Measurements from ENCODE around the gene EEF1E1. TPM values are rescaled to one million over a fixed set of nuclear protein-coding genes. Genes with fewer than 3 reads are reported as not detected.

The EEF1E1 gene
- total RNA-seq, 4 donors from 2014 or later: 10.9 to 63.4 (median 24.5) TPM

GRCh38 chr6:8088886-8089285 is 13.5 kb downstream of the EEF1E1 start:
- intact Hi-C loops (cut with DNase I): no loop called here
- peaks cover 0 to 16% of the 10 kb centered on the region in 2 donors for H3K36me3 ChIP-seq
- H3K9me3 ChIP-seq: no peaks in the 10 kb centered on the region
- no peak for DNase-seq
- no peak overlapping the region for H3K27ac ChIP-seq
- H3K4me3 ChIP-seq (replicated peaks in 1 of 3): no peak overlapping the region
- H3K4me1 ChIP-seq: peaks cover 0 to 10% of the 10 kb centered on the region in 2 donors
- WGBS, 2 donors: 97 to 98% methylated on average over 2 of the region's 2 CpGs
- TF ChIP-seq CTCF (IDR thresholded peaks at IDR 0.05) (no peak), POLR2A (IDR thresholded peaks at IDR 0.05) (no peak)
- no peaks in the 10 kb centered on the region for H3K27me3 ChIP-seq

- Histone ChIP-seq H3K36me3 (peaks cover 0 to 15% of the 10 kb centered on the region in 2 donors), H3K27ac (no peak overlapping the region), H3K27me3 (no peaks in the 10 kb centered on the region), H3K4me1 (peaks cover 0 to 10% of the 10 kb centered on the region in 2 donors), H3K4me3 (replicated peaks in 1 of 3) (no peak overlapping the region), H3K9me3 (no peaks in the 10 kb centered on the region)
- 87 to 98% methylated on average over 5 of the region's 5 CpGs for WGBS, 2 donors
- no peak for TF ChIP-seq POLR2A (IDR thresholded peaks at IDR 0.05)
- TF ChIP-seq CTCF (IDR thresholded peaks at IDR 0.05): no peak
- intact Hi-C loops (cut with DNase I): no loop called here
- DNase-seq: no peak
Observed at GRCh38 chr6:8087870-8088754, 14.2 kb downstream of the EEF1E1 start.

GRCh38 chr6:8086755-8087306 is 15.5 kb downstream of the EEF1E1 start:
- peaks cover 0 to 15% of the 10 kb centered on the region in 2 donors for H3K36me3 ChIP-seq

GRCh38 chr6:8085053-8085511 is 17.3 kb downstream of the EEF1E1 start:
- peak; percentile 41 to 60 for DNase-seq
- 51 to 67% methylated on average over 2 of the region's 2 CpGs for WGBS, 2 donors
- Histone ChIP-seq H3K4me3 (replicated peaks in 1 of 3) (no peak overlapping the region), H3K4me1 (peaks cover 0 to 15% of the 10 kb centered on the region in 2 donors), H3K27me3 (no peaks in the 10 kb centered on the region), H3K27ac (no peak overlapping the region), H3K36me3 (peaks cover 0 to 15% of the 10 kb centered on the region in 2 donors), H3K9me3 (no peaks in the 10 kb centered on the region)
- intact Hi-C loops (cut with DNase I): no loop called here
- TF ChIP-seq CTCF (IDR thresholded peaks at IDR 0.05): no peak
- no peak for TF ChIP-seq POLR2A (IDR thresholded peaks at IDR 0.05)

More at GRCh38 chr6:8086755-8087306, 15.5 kb downstream of the EEF1E1 start:
- no peaks in the 10 kb centered on the region for H3K9me3 ChIP-seq
- peaks cover 0 to 15% of the 10 kb centered on the region in 2 donors for H3K4me1 ChIP-seq
- intact Hi-C loops (cut with DNase I): no loop called here
- TF ChIP-seq CTCF (IDR thresholded peaks at IDR 0.05) (no peak), POLR2A (IDR thresholded peaks at IDR 0.05) (no peak)
- no peaks in the 10 kb centered on the region for H3K27me3 ChIP-seq
- H3K27ac ChIP-seq: no peak overlapping the region
- 86 to 91% methylated on average over 9 of the region's 9 CpGs for WGBS, 2 donors
- no peak for DNase-seq
- H3K4me3 ChIP-seq (replicated peaks in 1 of 3): no peak overlapping the region

- 81 to 93% methylated on average over 4 of the region's 4 CpGs for WGBS, 2 donors
- Histone ChIP-seq H3K27ac (no peak overlapping the region), H3K9me3 (no peaks in the 10 kb centered on the region), H3K4me1 (peaks cover 0 to 15% of the 10 kb centered on the region in 2 donors), H3K36me3 (peaks cover 0 to 13% of the 10 kb centered on the region in 2 donors), H3K4me3 (replicated peaks in 1 of 3) (no peak overlapping the region), H3K27me3 (no peaks in the 10 kb centered on the region)
- intact Hi-C loops (cut with DNase I): no loop called here
- no peak for TF ChIP-seq CTCF (IDR thresholded peaks at IDR 0.05)
- TF ChIP-seq POLR2A (IDR thresholded peaks at IDR 0.05): no peak
- no peak for DNase-seq
Observed at GRCh38 chr6:8084586-8084985, 17.8 kb downstream of the EEF1E1 start.

All from thyroid gland (tissue), 4 donors.